HCT116 (cell line): ENCODE data around the gene CAPN1.

ENCODE experiments used
- CTCF ChIP-seq, 3 experiments: fragments of 200-600 bp in 1 of 3; sonication (generic) in 1 of 3; IDR thresholded peaks in 2 of 3; conservative IDR thresholded peaks in 1 of 3; 2 replicates each; pipeline ENCODE4 v1.5.1; 2012 to 2017; ENCODE audit warnings: low read depth in 2 of 3, low read length in 2 of 3, antibody characterized with exemption in 1 of 3, borderline replicate concordance in 1 of 3, control low read depth in 1 of 3, mild to moderate bottlenecking in 1 of 3, mixed read lengths in 1 of 3, mixed run types in 1 of 3, moderate library complexity in 1 of 3; ENCODE audit not compliant: insufficient read depth in 1 of 3
- EZH2phosphoT487 ChIP-seq: fragments of 200-600 bp; IDR thresholded peaks from 2 replicates; pipeline ENCODE4 v1.6.1; 2018; ENCODE audit warnings: antibody characterized with exemption, borderline replicate concordance
- POLR2A ChIP-seq: IDR thresholded peaks from 2 replicates; pipeline ENCODE4 v1.7.0; 2011; ENCODE audit warnings: borderline replicate concordance; ENCODE audit not compliant: insufficient read depth, insufficient read length; ENCODE audit errors: extremely low read depth
- POLR2AphosphoS5 ChIP-seq: IDR thresholded peaks from 2 replicates; pipeline ENCODE4 v1.6.1; 2011; ENCODE audit warnings: mild to moderate bottlenecking, low read depth, low read length, moderate library complexity
- TCF7L2 ChIP-seq: IDR thresholded peaks from 2 replicates; pipeline ENCODE4 v1.7.0; 2011; ENCODE audit warnings: borderline replicate concordance, inconsistent platforms; ENCODE audit not compliant: insufficient read depth, insufficient read length; ENCODE audit errors: extremely low read depth

DNA sequence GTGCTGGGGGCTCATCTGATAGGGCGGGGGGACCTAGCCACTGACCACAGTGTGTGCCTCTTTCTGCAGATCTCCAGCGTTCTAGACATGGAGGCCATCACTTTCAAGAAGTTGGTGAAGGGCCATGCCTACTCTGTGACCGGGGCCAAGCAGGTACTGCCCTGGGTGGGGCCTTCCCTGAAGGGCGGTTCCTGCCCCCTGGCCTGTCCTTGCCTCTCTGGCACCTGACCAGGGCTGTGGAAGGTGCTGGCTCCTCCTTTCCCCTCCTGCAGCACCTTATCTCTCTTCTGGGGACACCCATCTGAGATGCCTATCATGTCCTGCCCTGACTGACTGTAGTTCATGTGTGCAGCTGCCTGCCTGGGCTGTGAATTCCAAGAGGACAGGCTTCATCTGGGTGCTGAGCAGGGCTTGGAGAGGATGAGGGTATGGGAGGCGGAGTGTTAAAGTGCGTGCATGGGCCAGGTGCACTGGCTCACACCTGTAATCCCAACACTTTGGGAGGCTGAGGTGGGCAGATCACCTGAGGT, 5.5 kb downstream of the CAPN1 start:
- TF ChIP-seq CTCF (IDR thresholded peaks at IDR 0.05 in 2 of 3, conservative IDR thresholded peaks at IDR 0.05 in 1 of 3; ENCODE audit: borderline replicate concordance in 1 of 3, insufficient read depth in 1 of 3, low read depth in 2 of 3, low read length in 2 of 3) = no peak
- no peak for TF ChIP-seq POLR2AphosphoS5
- TF ChIP-seq POLR2A = no peak
- no peak for TF ChIP-seq EZH2phosphoT487
- TF ChIP-seq TCF7L2 = no peak
